ENCODE results near the gene NDST3.
"Not testable (repeated sequence)": the region's sequence is repeated elsewhere in the genome, so short reads cannot be mapped to it uniquely, and the experiment has no call there.

The NDST3 gene

DNA sequence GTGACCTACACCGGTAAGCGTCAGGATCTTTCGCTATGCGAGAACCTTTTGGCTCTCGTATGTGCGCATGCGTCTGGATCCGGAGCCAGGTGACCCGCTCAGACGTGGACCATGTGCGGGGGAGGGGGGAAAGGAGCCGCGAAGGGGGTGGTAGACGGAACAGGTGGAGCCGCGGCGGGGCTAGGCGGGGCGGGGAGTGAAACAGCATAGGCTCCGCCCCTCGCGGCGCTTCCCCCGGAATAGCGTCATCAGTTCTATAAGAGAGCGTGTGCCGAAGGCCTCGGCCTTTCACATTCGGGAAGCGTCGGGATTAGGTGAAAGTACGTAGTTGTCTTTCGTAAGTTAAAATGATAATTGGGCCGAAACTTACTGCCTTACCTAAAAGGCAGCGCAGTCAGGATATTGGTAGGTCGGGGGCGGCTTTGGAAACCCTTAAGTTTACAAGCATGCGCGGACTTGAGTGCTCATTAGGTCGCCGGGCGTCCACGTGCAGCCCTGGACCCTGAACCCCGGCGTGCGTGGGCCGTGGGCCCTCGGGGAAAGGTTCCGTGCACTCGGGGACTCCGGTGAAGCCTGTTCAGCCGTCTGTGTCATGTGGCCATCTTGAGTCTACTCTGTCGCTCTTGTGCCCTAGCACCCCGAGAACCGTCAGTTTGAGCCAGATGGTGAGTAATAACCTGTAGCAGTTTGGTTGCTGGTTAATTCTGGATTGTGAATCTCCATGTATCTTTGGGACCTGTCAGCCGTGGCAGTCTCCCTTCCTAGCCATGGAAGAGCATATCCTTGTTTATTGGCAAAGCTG lies 244.4 kb downstream of the NDST3 start:
- peak; percentile 94 for DNase-seq

DNA sequence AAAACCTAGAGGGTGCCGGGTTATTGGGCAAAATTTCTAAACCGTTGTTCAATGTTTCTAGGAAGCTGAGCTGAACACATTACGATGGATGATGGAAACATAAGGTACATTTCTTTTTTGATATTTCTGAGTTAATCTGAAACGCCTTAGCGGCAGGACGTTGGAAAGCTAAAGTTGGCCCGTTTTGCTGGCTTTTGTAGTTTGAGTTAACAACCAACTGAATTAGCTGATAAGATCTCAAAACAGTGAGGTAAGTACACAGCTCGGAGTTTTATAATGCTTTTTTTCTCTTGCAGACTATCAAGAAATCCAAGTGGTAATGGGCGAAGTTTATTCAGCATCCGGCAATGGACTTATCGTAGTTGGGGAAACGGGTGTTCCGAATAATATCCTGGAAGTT lies 245.0 kb downstream of the NDST3 start:
- no peak for DNase-seq

DNA sequence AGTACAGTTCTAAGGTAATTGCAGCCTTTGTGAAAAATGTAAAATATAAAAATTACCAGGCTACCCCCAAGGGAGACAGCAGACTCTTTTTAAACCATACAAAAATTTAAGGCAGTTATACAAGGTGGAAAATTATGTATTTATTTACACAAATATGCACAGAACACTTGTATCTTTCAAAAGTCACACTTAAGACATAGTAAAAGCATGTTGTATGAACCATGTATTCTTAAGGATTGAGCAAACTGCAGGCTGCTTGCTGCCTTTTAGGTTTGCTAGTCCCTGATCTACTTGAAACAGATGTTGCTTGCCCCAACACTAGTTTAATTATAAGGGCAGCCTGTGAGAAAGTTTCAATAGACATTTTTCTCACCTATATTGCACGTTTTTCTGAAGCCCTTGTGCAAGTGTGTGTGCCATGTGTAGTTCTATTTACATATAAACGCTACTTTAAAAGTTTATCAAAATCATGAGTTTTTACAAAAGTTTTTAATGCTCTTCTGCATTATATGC lies 245.7 kb downstream of the NDST3 start:
- DNase-seq: no peak

DNA sequence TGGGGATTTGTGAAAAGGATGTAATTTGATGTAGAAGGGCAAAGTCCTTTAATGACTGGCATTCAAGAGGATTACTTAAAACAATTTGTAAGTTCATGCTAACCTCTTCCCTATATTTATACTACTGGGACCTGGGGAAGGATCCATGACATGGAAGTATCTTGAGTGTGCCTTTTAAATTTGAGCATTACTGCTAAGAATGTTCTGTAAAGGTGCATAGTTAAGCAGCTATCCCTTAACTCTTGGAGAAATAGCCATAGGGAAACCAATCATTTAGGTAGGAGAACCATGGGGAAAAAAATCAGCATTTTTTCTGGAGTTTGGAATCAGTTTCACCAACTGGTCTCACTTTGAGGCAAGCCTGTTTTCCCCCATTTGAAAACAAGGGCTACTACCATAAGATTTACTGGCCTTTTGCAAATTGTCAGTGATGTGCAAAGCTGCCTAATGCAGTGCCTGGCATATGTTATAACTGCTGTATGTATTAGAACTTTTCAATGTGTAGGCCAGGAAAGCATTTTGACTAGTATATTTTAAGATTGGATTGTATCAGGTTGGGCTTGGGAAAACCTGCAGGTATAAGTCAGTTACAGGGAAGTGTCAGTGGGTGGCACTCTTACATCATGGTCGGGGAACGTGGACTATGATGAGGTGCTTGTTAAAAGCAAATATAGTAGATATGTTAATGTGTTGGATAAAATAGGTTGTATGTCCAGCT lies 246.4 kb downstream of the NDST3 start:
- DNase-seq: peak; percentile 29

DNA sequence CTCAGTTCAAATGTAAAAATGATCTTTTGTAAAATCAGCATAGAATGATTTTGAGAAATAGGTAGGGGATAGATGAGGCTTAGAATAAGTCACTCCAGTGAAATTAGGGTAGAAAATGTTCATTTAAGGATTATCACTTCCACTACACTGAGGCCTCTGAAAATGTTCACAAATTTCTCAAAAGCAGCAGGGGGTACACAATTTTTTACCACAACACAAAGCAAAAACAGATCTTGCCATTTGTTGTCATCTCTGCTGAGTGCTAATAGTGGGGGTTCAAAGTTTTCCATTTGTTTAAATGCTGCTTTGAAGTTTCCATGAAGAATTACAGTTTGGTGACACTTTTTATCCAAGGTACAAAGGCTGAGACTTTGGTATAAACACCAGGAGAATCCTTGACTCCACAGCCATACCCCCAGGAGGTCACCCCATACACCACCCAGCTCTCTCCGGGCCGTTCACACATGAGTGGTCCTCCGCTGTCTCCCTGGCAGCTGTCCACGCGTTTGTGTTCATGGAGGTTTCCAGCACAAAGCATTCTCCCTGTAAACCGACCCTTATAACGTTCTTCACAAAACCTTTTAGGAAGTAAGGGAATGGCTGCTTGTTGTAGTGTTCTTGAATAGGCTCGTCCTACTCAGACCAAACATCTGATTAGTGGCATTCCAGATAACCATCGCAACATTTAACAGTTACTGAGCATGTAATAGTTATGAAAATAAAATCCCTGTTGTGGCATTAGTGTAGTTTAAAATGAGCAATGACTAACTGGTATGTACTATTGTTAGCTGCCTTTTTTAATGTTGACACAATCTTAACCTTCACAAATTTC lies 247.5 kb downstream of the NDST3 start:
- no peak for DNase-seq

GRCh38 chr4:118282692-118283091 lies 248.4 kb downstream of the NDST3 start:
- no peak for DNase-seq

GRCh38 chr4:118284169-118284568 lies 249.9 kb downstream of the NDST3 start:
- no peak for DNase-seq

DNA sequence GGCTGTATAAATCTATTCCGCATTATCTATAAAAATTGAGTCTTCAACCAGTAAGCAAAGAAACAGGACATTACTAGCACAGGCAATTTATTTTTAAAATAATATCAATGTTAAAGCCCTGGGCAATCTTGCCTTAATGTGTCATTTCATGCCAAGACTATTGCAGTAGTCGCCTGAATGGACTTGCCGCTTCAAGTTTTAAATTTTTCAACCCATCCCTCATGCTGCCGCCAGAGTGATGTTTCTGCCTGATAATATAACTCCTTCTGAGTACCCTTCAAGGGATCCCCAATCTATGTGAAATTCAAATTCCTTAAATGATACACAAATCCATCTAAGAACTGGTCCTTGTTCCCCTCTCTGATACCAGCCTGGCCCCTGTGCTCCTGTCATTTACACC lies 251.6 kb downstream of the NDST3 start:
- no peak for DNase-seq

- no peak for DNase-seq
Observed at GRCh38 chr4:118286685-118287084, 252.4 kb downstream of the NDST3 start.

DNA sequence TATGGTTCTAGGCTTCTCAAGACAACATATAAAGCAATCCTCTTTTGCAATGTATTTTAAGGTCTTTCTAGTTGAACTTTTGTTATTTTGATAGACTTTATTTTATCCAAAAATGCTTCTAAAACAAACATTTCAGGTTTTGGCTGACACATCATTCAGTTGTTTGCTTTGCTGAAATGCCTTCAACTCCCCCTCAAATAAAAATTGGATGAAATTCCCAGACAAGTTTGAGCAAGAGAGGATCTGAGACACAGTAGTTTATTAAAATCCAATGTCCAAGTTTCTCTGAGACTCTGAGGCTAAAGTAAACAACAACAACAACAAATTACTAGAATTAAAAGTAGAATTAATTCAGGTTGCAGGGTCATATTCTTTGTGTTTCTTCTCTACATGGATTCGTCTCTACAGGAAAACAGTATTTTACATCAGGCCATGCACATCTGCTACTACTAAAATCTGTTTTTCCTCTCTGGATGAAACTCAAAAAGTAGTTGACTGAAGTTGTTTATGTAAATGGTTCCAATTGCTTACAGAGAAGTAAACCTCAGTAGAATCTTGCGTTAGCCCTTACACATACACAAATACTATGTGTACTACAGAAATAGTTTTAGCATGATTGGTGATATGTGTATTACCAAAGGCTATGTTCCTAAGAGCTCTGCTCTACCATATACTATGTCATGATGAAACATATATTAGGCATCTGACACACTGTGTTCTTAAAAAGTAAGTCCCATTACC lies 253.6 kb downstream of the NDST3 start:
- no peak for DNase-seq

DNA sequence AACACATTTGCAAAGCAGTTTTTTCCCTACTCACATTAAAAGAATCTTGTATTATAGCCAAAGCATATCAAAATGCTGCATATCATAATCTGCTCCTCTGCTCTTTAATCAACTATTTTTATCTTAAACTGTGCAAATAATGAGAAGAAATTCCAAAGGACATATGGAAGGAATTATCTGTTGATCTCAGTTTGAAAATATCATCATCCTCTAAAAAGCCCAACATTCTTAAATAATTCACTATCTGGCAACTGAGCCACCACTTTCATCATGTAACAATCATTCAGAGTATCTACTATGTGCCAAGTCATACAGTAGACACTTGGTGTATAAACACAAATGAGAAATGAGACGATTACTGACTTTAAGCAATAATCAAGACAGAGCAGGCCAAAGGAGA lies 255.5 kb downstream of the NDST3 start:
- DNase-seq: no peak

- DNase-seq: no peak
Observed at GRCh38 chr4:118290951-118291350, 256.7 kb downstream of the NDST3 start.

DNA sequence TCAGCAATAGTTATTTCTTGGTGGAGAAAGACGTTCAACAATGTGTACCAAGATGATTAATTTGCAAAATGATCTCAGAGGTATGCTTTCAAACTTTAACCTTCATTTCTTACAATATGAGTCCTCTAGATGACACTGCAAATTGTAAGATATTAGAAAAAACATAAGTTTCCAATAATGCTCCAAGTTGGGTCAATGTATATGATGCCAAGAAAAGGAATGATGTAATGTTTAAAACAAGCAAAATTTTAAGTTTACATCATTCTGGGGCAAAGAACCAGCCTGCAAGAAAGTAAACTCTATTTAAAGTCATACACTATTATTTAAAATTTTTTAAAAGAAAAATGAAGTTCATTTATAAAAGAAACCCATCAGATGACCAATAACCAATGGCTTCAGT lies 262.4 kb downstream of the NDST3 start:
- DNase-seq: no peak

DNA sequence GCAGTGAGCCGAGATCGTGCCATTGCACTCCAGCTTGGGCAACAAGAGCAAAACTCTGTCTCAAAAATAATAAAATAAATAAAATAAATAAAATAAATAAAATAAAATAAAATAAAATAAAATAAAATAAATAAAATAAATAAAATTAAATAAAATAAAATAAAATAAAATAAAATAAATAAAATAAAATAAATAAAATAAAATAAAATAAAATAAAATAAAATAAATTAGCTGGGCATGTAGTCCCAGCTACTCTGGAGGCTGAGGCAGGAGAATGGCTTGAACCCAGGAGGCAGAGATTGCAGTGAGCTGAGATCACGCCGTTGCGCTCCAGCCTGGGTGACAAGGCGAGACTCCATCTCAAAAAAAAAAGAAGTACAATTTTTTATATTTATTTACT lies 265.3 kb downstream of the NDST3 start:
- not testable (repeated sequence) for DNase-seq

DNA sequence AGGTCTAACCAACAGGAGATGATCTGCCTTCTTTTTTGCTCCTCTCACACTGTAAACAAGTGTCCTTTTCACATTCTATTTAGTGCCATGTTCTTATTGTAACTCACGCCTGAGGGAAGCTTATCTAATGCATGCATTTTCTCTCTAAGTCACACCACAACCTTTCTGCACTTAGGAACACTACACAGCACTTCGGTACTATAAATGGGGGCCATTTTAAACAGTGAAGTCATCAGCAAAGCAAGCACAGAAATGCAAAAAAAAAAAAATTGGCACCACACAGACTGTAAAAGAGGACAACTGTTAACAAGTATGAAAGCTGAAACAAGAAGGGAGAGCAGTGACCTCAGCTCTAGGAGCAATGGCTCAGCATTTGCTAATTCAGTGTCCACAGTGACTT lies 273.4 kb downstream of the NDST3 start:
- no peak for DNase-seq

Measured in NCI-H2029 (cell line).